ENCODE results near the gene ZNF12. TPM values are rescaled to one million over a fixed set of nuclear protein-coding genes. Genes with fewer than 3 reads are reported as not detected.
"Not testable (repeated sequence)": the region's sequence is repeated elsewhere in the genome, so short reads cannot be mapped to it uniquely, and the experiment has no call there.

The ZNF12 gene
- total RNA-seq, 4 donors from 2014 or later = 19.7 to 40.8 (median 23.8) TPM

- TF ChIP-seq POLR2A (IDR thresholded peaks at IDR 0.05) = no peak
- TF ChIP-seq CTCF (IDR thresholded peaks at IDR 0.05) = no peak
- intact Hi-C loops (cut with DNase I; ENCODE audit: low total_unique reads) = no loop called here
- no peak overlapping the region for H3K4me3 ChIP-seq (ENCODE audit: low read depth, poor library complexity, severe bottlenecking)
- no peak for DNase-seq (ENCODE audit: low spot score in 2 of 2)
- WGBS, 2 donors = 96 to 97% methylated on average over 4 of the region's 4 CpGs
Measured at GRCh38 chr7:6691103-6691502, 15.6 kb downstream of the ZNF12 start.

- intact Hi-C loops (cut with DNase I; ENCODE audit: low total_unique reads) = no loop called here
- WGBS, 2 donors = 96 to 100% methylated on average over 1 of the region's 1 CpG
- no peak overlapping the region for H3K4me3 ChIP-seq (ENCODE audit: low read depth, poor library complexity, severe bottlenecking)
- DNase-seq (ENCODE audit: low spot score in 2 of 2) = no peak
- TF ChIP-seq CTCF (IDR thresholded peaks at IDR 0.05) = no peak
- TF ChIP-seq POLR2A (IDR thresholded peaks at IDR 0.05) = no peak
Measured at GRCh38 chr7:6680146-6680545, 26.6 kb downstream of the ZNF12 start.

GRCh38 chr7:6675807-6676405 lies 30.8 kb downstream of the ZNF12 start:
- no peak for DNase-seq (ENCODE audit: low spot score in 2 of 2)
- intact Hi-C loops (cut with DNase I; ENCODE audit: low total_unique reads) = no loop called here
- no peak for TF ChIP-seq POLR2A (IDR thresholded peaks at IDR 0.05)
- no peak for TF ChIP-seq CTCF (IDR thresholded peaks at IDR 0.05)
- no peak overlapping the region for H3K4me3 ChIP-seq (ENCODE audit: low read depth, poor library complexity, severe bottlenecking)
- 87 to 100% methylated on average over 1 of the region's 1 CpG for WGBS, 2 donors

GRCh38 chr7:6670851-6671250 lies 35.9 kb downstream of the ZNF12 start:
- H3K4me3 ChIP-seq (ENCODE audit: low read depth, poor library complexity, severe bottlenecking); DNase-seq (ENCODE audit: low spot score in 2 of 2); intact Hi-C loops (cut with DNase I; ENCODE audit: low total_unique reads): not testable (repeated sequence)
- no CpG with 5 or more reads among the region's 34 CpGs for WGBS, 2 donors

GRCh38 chr7:6658618-6659345 lies 48.0 kb downstream of the ZNF12 start:
- H3K4me3 ChIP-seq (ENCODE audit: low read depth, poor library complexity, severe bottlenecking) = no peak overlapping the region
- intact Hi-C loops (cut with DNase I; ENCODE audit: low total_unique reads) = no loop called here
- DNase-seq (ENCODE audit: low spot score in 2 of 2) = no peak
- WGBS, 2 donors = 27 to 28% methylated on average over 11 of the region's 11 CpGs
- TF ChIP-seq POLR2A (IDR thresholded peaks at IDR 0.05) = no peak
- TF ChIP-seq CTCF (IDR thresholded peaks at IDR 0.05) = no peak

- peak in 1 of 2 donors; percentile 82 for DNase-seq (ENCODE audit: low spot score in 2 of 2)
- H3K4me3 ChIP-seq (ENCODE audit: low read depth, poor library complexity, severe bottlenecking) = no peak overlapping the region
- WGBS, 2 donors = 96 to 97% methylated on average over 9 of the region's 9 CpGs
- intact Hi-C loops (cut with DNase I; ENCODE audit: low total_unique reads) = no loop called here
- TF ChIP-seq POLR2A (IDR thresholded peaks at IDR 0.05) = no peak
- no peak for TF ChIP-seq CTCF (IDR thresholded peaks at IDR 0.05)
Measured at GRCh38 chr7:6656413-6656812, 50.3 kb downstream of the ZNF12 start.

Measured in lower leg skin (tissue), 4 donors.